ENCODE data around the gene CCR5. TPM values are rescaled to one million over a fixed set of nuclear protein-coding genes. Genes with fewer than 3 reads are reported as not detected.

CCR5 gene
- total RNA-seq, 1 experiment from 2014 or later: not detected

DNA sequence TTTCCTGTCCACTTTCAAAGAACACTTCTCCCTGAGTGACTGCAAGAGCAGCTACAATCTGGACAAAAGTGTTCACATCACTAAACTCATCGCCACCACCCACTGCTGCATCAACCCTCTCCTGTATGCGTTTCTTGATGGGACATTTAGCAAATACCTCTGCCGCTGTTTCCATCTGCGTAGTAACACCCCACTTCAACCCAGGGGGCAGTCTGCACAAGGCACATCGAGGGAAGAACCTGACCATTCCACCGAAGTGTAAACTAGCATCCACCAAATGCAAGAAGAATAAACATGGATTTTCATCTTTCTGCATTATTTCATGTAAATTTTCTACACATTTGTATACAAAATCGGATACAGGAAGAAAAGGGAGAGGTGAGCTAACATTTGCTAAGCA lies 38.1 kb downstream of the CCR5 start:
- ChIA-PET CTCF (interaction anchor here (1.1 to 2.5 kb wide), 2 partner anchors 25 to 30 kb away, joined by 5 to 6 read pairs; no protein-coding TSS in a partner anchor), POLR2A (no interaction called here)
- no peaks in the 10 kb centered on the region for H3K9me3 Mint-ChIP-seq (ENCODE audit: unreplicated experiment)
- TF ChIP-seq, protein P1, sequence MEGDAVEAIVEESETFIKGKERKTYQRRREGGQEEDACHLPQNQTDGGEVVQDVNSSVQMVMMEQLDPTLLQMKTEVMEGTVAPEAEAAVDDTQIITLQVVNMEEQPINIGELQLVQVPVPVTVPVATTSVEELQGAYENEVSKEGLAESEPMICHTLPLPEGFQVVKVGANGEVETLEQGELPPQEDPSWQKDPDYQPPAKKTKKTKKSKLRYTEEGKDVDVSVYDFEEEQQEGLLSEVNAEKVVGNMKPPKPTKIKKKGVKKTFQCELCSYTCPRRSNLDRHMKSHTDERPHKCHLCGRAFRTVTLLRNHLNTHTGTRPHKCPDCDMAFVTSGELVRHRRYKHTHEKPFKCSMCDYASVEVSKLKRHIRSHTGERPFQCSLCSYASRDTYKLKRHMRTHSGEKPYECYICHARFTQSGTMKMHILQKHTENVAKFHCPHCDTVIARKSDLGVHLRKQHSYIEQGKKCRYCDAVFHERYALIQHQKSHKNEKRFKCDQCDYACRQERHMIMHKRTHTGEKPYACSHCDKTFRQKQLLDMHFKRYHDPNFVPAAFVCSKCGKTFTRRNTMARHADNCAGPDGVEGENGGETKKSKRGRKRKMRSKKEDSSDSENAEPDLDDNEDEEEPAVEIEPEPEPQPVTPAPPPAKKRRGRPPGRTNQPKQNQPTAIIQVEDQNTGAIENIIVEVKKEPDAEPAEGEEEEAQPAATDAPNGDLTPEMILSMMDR (IDR thresholded peaks at IDR 0.05; ENCODE audit: unreplicated experiment): no peak
- intact Hi-C loops (cut with micrococcal nuclease): no loop called here
- no peaks in the 10 kb centered on the region for H3K36me3 Mint-ChIP-seq (ENCODE audit: insufficient read depth, unreplicated experiment)
- no TSS peak for BruUV-seq (replicated peaks)
- H3K4me3 Mint-ChIP-seq (ENCODE audit: unreplicated experiment): no peak overlapping the region
- H3K27me3 Mint-ChIP-seq (ENCODE audit: insufficient read depth, unreplicated experiment): no peaks in the 10 kb centered on the region
- no peak for DNase-seq (ENCODE audit: unreplicated experiment)
- no peak overlapping the region for H3K27ac Mint-ChIP-seq (ENCODE audit: low read depth, unreplicated experiment)
- no peaks in the 10 kb centered on the region for H3K4me1 Mint-ChIP-seq (ENCODE audit: insufficient read depth, unreplicated experiment)

DNA sequence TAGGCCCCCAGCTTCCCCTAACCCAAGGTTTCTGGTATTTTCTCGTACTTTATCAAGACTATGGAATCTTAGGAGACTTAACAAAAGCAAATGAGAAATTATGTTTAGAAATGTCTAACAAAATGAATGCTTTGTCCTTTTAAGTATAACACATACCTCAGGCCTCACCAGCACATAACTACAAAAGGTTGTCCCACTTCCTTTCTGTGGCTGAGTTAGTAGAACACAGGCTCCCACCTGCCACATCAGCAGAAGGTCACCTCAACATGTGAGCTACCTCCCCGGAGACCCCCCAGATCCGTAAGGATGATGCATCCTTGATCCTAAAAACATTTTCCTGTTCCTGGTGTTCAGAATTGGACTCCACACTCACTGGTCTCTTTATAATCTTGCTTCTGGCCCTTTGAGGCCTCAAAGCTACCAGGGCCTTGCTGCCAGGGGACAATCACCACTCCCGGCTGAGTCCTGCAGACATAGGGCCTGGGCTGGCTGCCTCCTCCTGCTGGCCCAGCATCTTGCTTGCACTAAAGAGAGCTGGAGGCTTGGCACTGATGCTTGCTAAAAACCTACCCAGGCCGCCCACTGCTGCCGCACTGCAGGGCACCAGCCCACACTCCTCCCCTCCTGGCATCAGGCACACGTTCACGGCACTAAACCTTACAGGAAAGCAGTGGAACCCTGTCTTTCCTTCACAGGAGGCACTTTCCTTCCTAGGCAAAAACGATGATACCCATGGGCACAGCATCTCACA lies 39.2 kb downstream of the CCR5 start:
- TF ChIP-seq, protein P1 (IDR thresholded peaks at IDR 0.05; ENCODE audit: unreplicated experiment): no peak
- Mint-ChIP-seq H3K36me3 (ENCODE audit: insufficient read depth, unreplicated experiment) (no peaks in the 10 kb centered on the region), H3K9me3 (ENCODE audit: unreplicated experiment) (no peaks in the 10 kb centered on the region), H3K4me1 (ENCODE audit: insufficient read depth, unreplicated experiment) (no peaks in the 10 kb centered on the region), H3K27ac (ENCODE audit: low read depth, unreplicated experiment) (no peak overlapping the region), H3K27me3 (ENCODE audit: insufficient read depth, unreplicated experiment) (no peaks in the 10 kb centered on the region), H3K4me3 (ENCODE audit: unreplicated experiment) (no peak overlapping the region)
- no peak for DNase-seq (ENCODE audit: unreplicated experiment)
- intact Hi-C loops (cut with micrococcal nuclease): no loop called here
- ChIA-PET POLR2A (interaction anchor here (0.6 kb wide), 1 partner anchor 1047 kb away, joined by 3 read pairs; no protein-coding TSS in a partner anchor), CTCF (interaction anchor here (0.6 to 2.5 kb wide), 3 partner anchors 26 to 347 kb away, joined by 4 to 6 read pairs (median 5); no protein-coding TSS in a partner anchor)
- BruUV-seq (replicated peaks): no TSS peak

DNA sequence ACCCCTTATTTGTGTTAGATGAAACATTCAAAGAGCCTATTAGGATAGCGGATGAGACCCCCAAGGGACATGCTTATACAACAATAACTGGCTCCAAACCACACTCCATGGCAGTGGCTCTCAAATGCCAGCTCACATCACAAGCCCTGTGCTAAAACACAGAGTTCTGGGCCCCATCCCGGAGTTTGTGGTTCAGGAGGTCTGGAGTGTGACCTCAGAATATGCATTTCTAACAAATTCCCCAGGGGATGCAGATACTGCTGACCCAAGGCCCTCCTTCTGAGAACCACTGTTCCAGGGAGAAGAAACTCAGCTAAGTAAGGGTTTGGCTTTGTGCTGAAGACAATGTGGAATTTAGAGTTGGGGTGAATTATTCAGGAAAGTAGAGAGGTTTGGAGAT lies 39.9 kb downstream of the CCR5 start:
- Mint-ChIP-seq H3K36me3 (ENCODE audit: insufficient read depth, unreplicated experiment) (no peaks in the 10 kb centered on the region), H3K27me3 (ENCODE audit: insufficient read depth, unreplicated experiment) (no peaks in the 10 kb centered on the region), H3K4me1 (ENCODE audit: insufficient read depth, unreplicated experiment) (no peaks in the 10 kb centered on the region), H3K4me3 (ENCODE audit: unreplicated experiment) (no peak overlapping the region), H3K27ac (ENCODE audit: low read depth, unreplicated experiment) (no peak overlapping the region), H3K9me3 (ENCODE audit: unreplicated experiment) (no peaks in the 10 kb centered on the region)
- no TSS peak for BruUV-seq (replicated peaks)
- no peak for DNase-seq (ENCODE audit: unreplicated experiment)
- ChIA-PET POLR2A (interaction anchor here (0.6 to 1.6 kb wide), 2 partner anchors 24 to 1048 kb away, joined by 3 read pairs; no protein-coding TSS in a partner anchor), CTCF (interaction anchor here (0.6 to 1.1 kb wide), 2 partner anchors 98 to 348 kb away, joined by 4 read pairs; no protein-coding TSS in a partner anchor)
- intact Hi-C loops (cut with micrococcal nuclease): no loop called here
- TF ChIP-seq, protein P1 (IDR thresholded peaks at IDR 0.05; ENCODE audit: unreplicated experiment): no peak

DNA sequence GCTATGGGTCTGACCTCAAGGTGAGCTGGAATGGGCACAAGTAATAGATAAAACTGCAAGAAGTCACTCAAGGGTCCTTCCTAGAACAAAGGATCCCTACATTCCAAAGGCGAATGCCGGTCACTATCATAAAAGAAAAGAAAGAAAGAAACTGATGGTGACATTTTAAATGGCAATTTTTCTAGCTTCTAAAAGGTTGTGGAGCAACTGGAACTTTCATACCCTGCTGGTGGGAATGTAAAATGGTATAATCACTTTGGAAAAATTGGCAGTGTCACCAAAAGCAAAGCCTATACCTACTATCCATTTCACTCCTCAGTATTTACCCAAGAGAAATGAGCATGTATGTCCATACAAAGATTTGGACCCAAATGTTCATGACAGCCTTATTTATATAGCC lies 40.5 kb downstream of the CCR5 start:
- TF ChIP-seq, protein P1 (IDR thresholded peaks at IDR 0.05; ENCODE audit: unreplicated experiment): no peak
- no peaks in the 10 kb centered on the region for H3K9me3 Mint-ChIP-seq (ENCODE audit: unreplicated experiment)
- ChIA-PET CTCF (interaction anchor here (1.1 kb wide), 1 partner anchor 99 kb away, joined by 4 read pairs; no protein-coding TSS in a partner anchor), POLR2A (interaction anchor here (0.8 to 1.6 kb wide), 3 partner anchors 9 to 25 kb away, joined by 3 to 4 read pairs (median 3); no protein-coding TSS in a partner anchor)
- H3K4me1 Mint-ChIP-seq (ENCODE audit: insufficient read depth, unreplicated experiment): no peaks in the 10 kb centered on the region
- H3K27ac Mint-ChIP-seq (ENCODE audit: low read depth, unreplicated experiment): no peak overlapping the region
- BruUV-seq (replicated peaks): no TSS peak
- no peaks in the 10 kb centered on the region for H3K36me3 Mint-ChIP-seq (ENCODE audit: insufficient read depth, unreplicated experiment)
- H3K4me3 Mint-ChIP-seq (ENCODE audit: unreplicated experiment): no peak overlapping the region
- intact Hi-C loops (cut with micrococcal nuclease): no loop called here
- DNase-seq (ENCODE audit: unreplicated experiment): no peak
- no peaks in the 10 kb centered on the region for H3K27me3 Mint-ChIP-seq (ENCODE audit: insufficient read depth, unreplicated experiment)
